ENCODE results near the gene LRP1. TPM values are rescaled to one million over a fixed set of nuclear protein-coding genes. Genes with fewer than 3 reads are reported as not detected.

LRP1 gene
- total RNA-seq, 2 experiments from 2014 or later, result 1.8 to 2.7 TPM

DNA sequence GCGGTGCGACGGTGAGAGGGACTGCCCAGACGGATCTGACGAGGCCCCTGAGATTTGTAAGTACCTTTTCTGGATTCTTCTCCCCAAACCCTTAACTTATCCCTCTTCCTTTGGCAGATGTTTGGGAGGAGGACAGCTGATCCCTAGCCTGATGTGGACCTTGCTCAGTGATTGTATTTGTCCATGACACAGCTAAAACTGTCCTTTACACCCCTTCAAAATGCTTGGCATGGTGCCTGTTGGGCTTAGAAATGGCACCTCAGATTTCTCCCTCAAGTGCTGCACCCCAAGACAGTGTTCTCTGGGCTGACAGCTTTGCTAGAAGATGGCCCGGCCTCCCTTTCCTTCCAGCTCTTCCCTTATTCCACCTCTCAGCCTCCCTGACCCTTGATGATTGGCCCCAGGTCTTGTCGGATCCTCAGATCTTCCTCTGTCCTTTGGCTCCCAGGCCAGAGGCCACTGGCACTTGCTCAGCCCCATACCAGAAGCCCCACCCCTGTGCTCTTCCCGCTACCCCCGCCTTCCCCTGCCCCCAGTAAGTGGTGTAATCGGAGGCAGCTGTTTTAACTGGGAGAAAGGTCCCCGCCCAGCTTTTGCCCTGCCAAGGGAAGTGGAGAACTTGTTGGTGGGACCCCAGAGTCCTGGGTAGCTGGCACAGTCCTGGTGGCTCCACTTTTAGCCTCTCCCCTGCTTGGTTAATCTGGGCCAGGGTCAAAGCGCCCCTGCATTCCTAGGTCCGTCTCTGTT, 10.4 kb downstream of the LRP1 start:
- intact Hi-C loops (cut with DNase I, micrococcal nuclease), result no loop called here
- H3K9me3 Mint-ChIP-seq (ENCODE audit: low read depth), result no peaks in the 10 kb centered on the region
- H3K4me3 Mint-ChIP-seq, result no peak overlapping the region
- no peaks in the 10 kb centered on the region for H3K27me3 Mint-ChIP-seq
- ChIA-PET CTCF (no interaction called here), POLR2A (no interaction called here)
- no peaks in the 10 kb centered on the region for H3K4me1 Mint-ChIP-seq
- H3K36me3 Mint-ChIP-seq (ENCODE audit: low read depth), result no peaks in the 10 kb centered on the region
- DNase-seq (no peak), ATAC-seq (no peak)
- H3K27ac Mint-ChIP-seq, result no peak overlapping the region

GRCh38 chr12:57139796-57140649, 11.7 kb downstream of the LRP1 start:
- ATAC-seq (no peak), DNase-seq (no peak)
- H3K4me3 Mint-ChIP-seq, result no peak overlapping the region
- no peaks in the 10 kb centered on the region for H3K4me1 Mint-ChIP-seq
- H3K27me3 Mint-ChIP-seq, result no peaks in the 10 kb centered on the region
- intact Hi-C loops (cut with DNase I, micrococcal nuclease), result no loop called here
- POLR2A ChIA-PET, result no interaction called here
- H3K27ac Mint-ChIP-seq, result no peak overlapping the region
- CTCF ChIA-PET, result interaction anchor here (1.5 kb wide), 1 partner anchor 16 kb away, joined by 5 read pairs; no protein-coding TSS in a partner anchor
- no peaks in the 10 kb centered on the region for H3K36me3 Mint-ChIP-seq (ENCODE audit: low read depth)
- no peaks in the 10 kb centered on the region for H3K9me3 Mint-ChIP-seq (ENCODE audit: low read depth)

- Mint-ChIP-seq H3K27ac (no peak overlapping the region), H3K4me3 (no peak overlapping the region), H3K36me3 (ENCODE audit: low read depth) (no peaks in the 10 kb centered on the region), H3K9me3 (ENCODE audit: low read depth) (no peaks in the 10 kb centered on the region), H3K27me3 (no peaks in the 10 kb centered on the region), H3K4me1 (no peaks in the 10 kb centered on the region)
- POLR2A ChIA-PET, result no interaction called here
- intact Hi-C loops (cut with DNase I, micrococcal nuclease), result no loop called here
- no peak for ATAC-seq
- CTCF ChIA-PET, result interaction anchor here (0.8 to 0.9 kb wide), 2 partner anchors 15 to 34 kb away, joined by 4 to 5 read pairs; no protein-coding TSS in a partner anchor
- DNase-seq, result no peak
These were observed 13.0 kb downstream of the LRP1 start for GRCh38 chr12:57141249-57141648.

- no peaks in the 10 kb centered on the region for H3K9me3 Mint-ChIP-seq (ENCODE audit: low read depth)
- intact Hi-C loops (cut with DNase I, micrococcal nuclease), result no loop called here
- H3K27me3 Mint-ChIP-seq, result no peaks in the 10 kb centered on the region
- no peak overlapping the region for H3K27ac Mint-ChIP-seq
- no peak for DNase-seq
- no peak for ATAC-seq
- no peaks in the 10 kb centered on the region for H3K36me3 Mint-ChIP-seq (ENCODE audit: low read depth)
- POLR2A ChIA-PET, result no interaction called here
- H3K4me1 Mint-ChIP-seq, result no peaks in the 10 kb centered on the region
- CTCF ChIA-PET, result interaction anchor here (0.7 to 0.9 kb wide), 3 partner anchors 16 to 33 kb away, joined by 3 to 5 read pairs (median 4); no protein-coding TSS in a partner anchor
- H3K4me3 Mint-ChIP-seq, result no peak overlapping the region
These were observed 13.8 kb downstream of the LRP1 start for GRCh38 chr12:57142121-57142520.

DNA sequence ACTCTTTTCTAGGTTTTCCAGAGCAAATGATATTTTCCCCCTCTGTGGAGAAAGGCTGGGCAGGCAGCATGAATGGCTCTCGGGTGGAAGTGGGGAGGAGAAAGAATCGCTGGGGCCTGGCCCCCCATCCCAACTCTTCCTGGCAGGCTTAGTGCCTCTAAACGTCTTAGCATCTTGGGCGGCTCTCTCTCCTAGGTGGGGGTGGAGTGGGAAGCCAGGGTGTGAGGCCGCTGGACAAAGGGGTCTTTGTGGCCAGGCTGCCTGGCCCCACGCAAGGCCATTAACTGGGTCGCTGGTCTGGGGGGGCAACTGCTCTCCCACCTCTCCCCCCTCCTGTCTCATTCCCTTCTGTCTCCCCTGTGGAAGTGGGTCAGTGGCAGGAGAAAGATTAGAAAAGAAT, 14.4 kb downstream of the LRP1 start:
- H3K4me1 Mint-ChIP-seq, result no peaks in the 10 kb centered on the region
- intact Hi-C loops (cut with DNase I, micrococcal nuclease), result no loop called here
- ATAC-seq (no peak), DNase-seq (no peak)
- no peaks in the 10 kb centered on the region for H3K9me3 Mint-ChIP-seq (ENCODE audit: low read depth)
- H3K4me3 Mint-ChIP-seq, result no peak overlapping the region
- no peaks in the 10 kb centered on the region for H3K27me3 Mint-ChIP-seq
- POLR2A ChIA-PET, result no interaction called here
- no peaks in the 10 kb centered on the region for H3K36me3 Mint-ChIP-seq (ENCODE audit: low read depth)
- H3K27ac Mint-ChIP-seq, result no peak overlapping the region
- CTCF ChIA-PET, result interaction anchor here (1.2 to 1.4 kb wide), 2 partner anchors 18 to 40 kb away, joined by 3 to 4 read pairs; no protein-coding TSS in a partner anchor

GRCh38 chr12:57143454-57143853, 15.2 kb downstream of the LRP1 start:
- Mint-ChIP-seq H3K4me1 (no peaks in the 10 kb centered on the region), H3K27me3 (no peaks in the 10 kb centered on the region), H3K27ac (no peak overlapping the region), H3K36me3 (ENCODE audit: low read depth) (no peaks in the 10 kb centered on the region), H3K9me3 (ENCODE audit: low read depth) (no peaks in the 10 kb centered on the region), H3K4me3 (no peak overlapping the region)
- POLR2A ChIA-PET, result no interaction called here
- intact Hi-C loops (cut with DNase I, micrococcal nuclease), result no loop called here
- CTCF ChIA-PET, result interaction anchor here (1.2 to 1.4 kb wide), 2 partner anchors 19 to 40 kb away, joined by 3 to 4 read pairs; no protein-coding TSS in a partner anchor
- no peak for DNase-seq
- ATAC-seq, result peak; percentile 55

DNA sequence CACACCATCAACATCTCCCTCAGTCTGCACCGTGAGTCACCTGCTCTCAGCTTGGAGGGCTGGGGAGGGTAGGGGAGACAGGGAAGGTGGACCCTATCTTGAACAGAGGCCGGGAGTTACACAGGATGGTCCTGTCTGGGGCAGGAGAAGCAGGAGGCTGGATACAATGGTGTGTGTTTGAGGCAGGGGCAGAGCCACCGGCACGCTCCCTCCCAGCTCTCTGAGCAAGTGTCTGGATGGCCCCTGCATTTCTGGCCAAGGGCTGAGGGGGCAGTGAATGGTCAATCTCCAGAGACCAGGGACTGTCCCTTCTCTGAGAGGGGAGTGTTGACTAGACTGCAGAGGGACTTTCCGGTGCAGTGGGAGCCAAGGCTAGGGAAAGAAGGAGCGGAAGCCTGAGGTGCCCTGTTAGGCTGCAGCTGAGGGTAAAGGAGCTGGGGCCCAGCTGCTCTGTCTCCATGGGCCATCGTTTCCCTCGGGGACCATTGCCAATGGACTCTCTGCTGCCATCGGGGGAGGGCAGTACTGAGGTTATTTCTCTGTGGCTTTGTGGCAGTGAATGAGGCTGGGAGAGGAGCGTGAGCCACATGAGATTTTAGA, 17.3 kb downstream of the LRP1 start:
- ChIA-PET POLR2A (no interaction called here), CTCF (interaction anchor here (1.0 kb wide), 3 partner anchors 24 to 68 kb away, joined by 3 to 5 read pairs (median 3); no protein-coding TSS in a partner anchor)
- DNase-seq (no peak), ATAC-seq (no peak)
- Mint-ChIP-seq H3K4me1 (no peaks in the 10 kb centered on the region), H3K9me3 (ENCODE audit: low read depth) (no peaks in the 10 kb centered on the region), H3K27me3 (no peaks in the 10 kb centered on the region), H3K27ac (no peak overlapping the region), H3K36me3 (ENCODE audit: low read depth) (no peaks in the 10 kb centered on the region), H3K4me3 (no peak overlapping the region)
- intact Hi-C loops (cut with DNase I, micrococcal nuclease), result no loop called here

- no peaks in the 10 kb centered on the region for H3K4me1 Mint-ChIP-seq
- CTCF ChIA-PET, result interaction anchor here (1.0 to 1.2 kb wide), 3 partner anchors 25 to 68 kb away, joined by 3 to 6 read pairs (median 5); no protein-coding TSS in a partner anchor
- H3K9me3 Mint-ChIP-seq (ENCODE audit: low read depth), result no peaks in the 10 kb centered on the region
- POLR2A ChIA-PET, result no interaction called here
- DNase-seq (no peak), ATAC-seq (no peak)
- H3K4me3 Mint-ChIP-seq, result no peak overlapping the region
- no peaks in the 10 kb centered on the region for H3K27me3 Mint-ChIP-seq
- intact Hi-C loops (cut with DNase I, micrococcal nuclease), result no loop called here
- H3K36me3 Mint-ChIP-seq (ENCODE audit: low read depth), result no peaks in the 10 kb centered on the region
- H3K27ac Mint-ChIP-seq, result no peak overlapping the region
These were observed 17.8 kb downstream of the LRP1 start for GRCh38 chr12:57146092-57146491.

DNA sequence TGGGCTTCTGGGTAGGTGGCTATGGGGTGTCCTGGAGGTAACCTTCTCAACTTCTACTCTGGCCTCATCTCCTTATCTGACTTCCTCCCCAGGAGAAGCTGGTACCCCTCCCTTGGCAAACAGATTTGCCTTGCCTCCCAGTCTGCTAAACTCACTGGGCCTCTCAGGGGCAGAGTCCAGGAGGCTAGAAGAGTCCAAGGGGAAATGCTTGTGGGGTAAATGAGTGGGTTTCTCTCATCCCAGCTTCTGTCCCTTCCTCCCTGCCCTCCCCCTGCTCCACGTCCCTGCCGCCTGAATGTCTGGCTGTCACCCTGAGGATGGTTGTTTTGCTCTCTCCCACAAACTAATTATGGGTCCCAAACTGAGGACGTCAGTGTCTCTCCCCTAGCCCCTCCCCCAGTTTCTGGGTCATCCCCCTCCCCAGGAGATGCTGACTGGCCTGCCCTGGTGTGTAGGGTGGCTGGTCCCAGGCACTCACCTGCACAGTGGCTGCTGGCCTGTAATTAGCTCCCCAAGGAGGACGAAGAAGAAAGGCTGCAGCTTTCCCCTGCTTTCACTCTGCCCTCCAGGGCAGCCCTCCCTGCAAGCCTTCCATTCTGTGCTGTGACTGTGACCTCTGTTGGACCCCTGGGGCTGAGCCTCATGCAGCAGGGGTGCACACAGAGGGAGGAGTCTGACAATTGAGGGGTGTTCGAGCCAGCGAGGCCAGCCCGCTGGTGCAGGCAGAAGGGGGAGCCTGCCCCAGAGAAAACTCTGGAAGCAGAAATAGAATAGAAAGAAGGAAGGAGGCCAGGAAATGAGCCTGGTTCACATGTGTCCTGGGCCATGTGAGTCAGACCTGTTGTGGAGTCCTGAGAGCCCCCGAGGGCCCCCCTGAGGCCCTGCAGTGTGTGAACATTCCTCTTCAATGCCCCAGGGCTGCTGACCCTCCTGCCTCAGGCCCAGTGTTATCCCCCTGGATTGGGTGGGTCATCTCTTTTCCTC, 19.0 kb downstream of the LRP1 start, which contains the start of gene LRP1-AS:
Gene LRP1-AS, minus strand, starts transcription at position 659 of the 984 bp plus-strand sequence.
- Mint-ChIP-seq H3K27me3 (no peaks in the 10 kb centered on the region), H3K4me1 (no peaks in the 10 kb centered on the region), H3K4me3 (no peak within 1 kb of the TSS), H3K27ac (no peak within 1 kb of the TSS), H3K36me3 (ENCODE audit: low read depth) (no peaks in the 10 kb centered on the region), H3K9me3 (ENCODE audit: low read depth) (no peaks in the 10 kb centered on the region)
- ChIA-PET CTCF (interaction anchor here (1.2 to 1.3 kb wide), 2 partner anchors 10 to 36 kb away, joined by 3 to 6 read pairs; no protein-coding TSS in a partner anchor), POLR2A (no interaction called here)
- ATAC-seq (no peak), DNase-seq (no peak)
- intact Hi-C loops (cut with DNase I, micrococcal nuclease), result no loop called here

DNA sequence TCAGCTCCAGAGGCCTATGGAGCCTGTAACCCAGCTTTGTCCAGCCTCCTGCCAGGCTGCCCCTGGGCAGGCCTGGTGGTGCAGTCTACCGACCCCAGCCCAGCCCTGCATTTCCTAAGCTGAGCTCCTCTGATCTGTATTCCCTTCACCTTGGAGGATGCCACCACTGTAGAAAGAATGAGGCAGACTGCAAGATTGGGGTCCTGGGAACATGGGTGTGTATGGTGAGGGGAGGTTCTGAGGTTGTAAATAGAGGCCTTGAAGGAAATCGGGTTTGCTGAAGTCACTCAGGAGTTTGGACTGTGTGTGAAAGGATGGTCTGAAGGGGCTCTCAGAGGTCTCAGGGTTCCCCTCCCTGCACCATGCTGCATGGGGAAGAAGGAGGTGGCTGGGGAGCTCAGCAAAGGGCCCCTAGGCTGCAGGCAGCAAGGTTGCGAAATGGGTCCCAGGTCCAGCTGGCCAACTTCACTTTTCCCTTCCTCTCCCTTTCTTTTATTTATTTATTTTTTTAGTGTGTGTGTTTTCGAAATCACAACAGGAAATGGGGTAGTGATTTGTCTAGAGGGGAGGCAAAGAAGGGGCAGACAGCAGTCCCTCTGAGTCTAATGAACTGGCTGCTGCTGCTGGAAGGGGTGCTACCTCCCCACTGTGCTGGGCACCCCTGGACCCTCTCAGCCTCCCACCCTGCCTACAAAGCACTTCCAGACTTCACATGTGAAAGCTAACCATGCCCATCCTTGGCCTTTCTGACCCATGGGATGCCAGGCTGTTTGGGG, 20.4 kb downstream of the LRP1 start:
- ATAC-seq (no peak), DNase-seq (no peak)
- CTCF ChIA-PET, result interaction anchor here (0.6 to 1.3 kb wide), 4 partner anchors 9 to 306 kb away, joined by 3 to 5 read pairs (median 3); no protein-coding TSS in a partner anchor
- Mint-ChIP-seq H3K4me3 (no peak overlapping the region), H3K36me3 (ENCODE audit: low read depth) (no peaks in the 10 kb centered on the region), H3K27me3 (no peaks in the 10 kb centered on the region), H3K27ac (no peak overlapping the region), H3K4me1 (no peaks in the 10 kb centered on the region), H3K9me3 (ENCODE audit: low read depth) (no peaks in the 10 kb centered on the region)
- intact Hi-C loops (cut with DNase I, micrococcal nuclease), result no loop called here
- POLR2A ChIA-PET, result no interaction called here

Data from activated CD4-positive, alpha-beta T cell treated with anti-CD3 and anti-CD28 coated beads for 36 hours (primary cell).